GM19455 (cell line): Measurements from ENCODE around the gene LKAAEAR1.
A peak's percentile ranks its signal among the peaks of the same experiment; 100 is the strongest.

ENCODE experiments used
- ATAC-seq: cut with Tn5 transposase; IDR thresholded peaks from one replicate; pipeline ENCODE4 v1.9.1; 2021; ENCODE audit not compliant: unreplicated experiment

LKAAEAR1 gene

GRCh38 chr20:64039293-64040160 is 44.7 kb downstream of the LKAAEAR1 start:
- ATAC-seq = no peak

- ATAC-seq = peak; percentile 45
Observed at GRCh38 chr20:64038565-64039292, 45.5 kb downstream of the LKAAEAR1 start.

GRCh38 chr20:64038224-64038564 is 46.0 kb downstream of the LKAAEAR1 start:
- peak; percentile 37 for ATAC-seq

- ATAC-seq = no peak
Observed at GRCh38 chr20:64037498-64038213, 46.5 kb downstream of the LKAAEAR1 start.

GRCh38 chr20:64037199-64037497 is 47.0 kb downstream of the LKAAEAR1 start:
- no peak for ATAC-seq

- no peak for ATAC-seq
Observed at GRCh38 chr20:64036346-64037198, 47.6 kb downstream of the LKAAEAR1 start.

GRCh38 chr20:64035933-64036345 is 48.3 kb downstream of the LKAAEAR1 start, which contains the start of gene C20orf204:
Gene C20orf204, plus strand, starts transcription at chr20:64036182. Its CDS starts 142 bp downstream, at chr20:64036324.
- no peak for ATAC-seq

GRCh38 chr20:64035066-64035932 is 48.9 kb downstream of the LKAAEAR1 start:
- no peak for ATAC-seq

- no peak for ATAC-seq
Observed at GRCh38 chr20:64033981-64034493, 50.2 kb downstream of the LKAAEAR1 start.
